K562 (cell line): ENCODE results near the gene POLD1. TPM values are rescaled to one million over a fixed set of nuclear protein-coding genes. Genes with fewer than 3 reads are reported as not detected.

Source experiments
- CEBPZ ChIP-seq: fragments of 150-350 bp; IDR thresholded peaks from 2 replicates; pipeline ENCODE4 v1.6.1; 2014; ENCODE audit warnings: low read depth, mild to moderate bottlenecking, low read length, borderline replicate concordance
- NR2F6 ChIP-seq: fragments of 450-650 bp; formaldehyde crosslinking; IDR thresholded peaks from 2 replicates; pipeline ENCODE4 v1.4.0; 2020; ENCODE audit warnings: mild to moderate bottlenecking
- STAT6 ChIP-seq: sonication (generic); formaldehyde crosslinking; IDR thresholded peaks from 2 replicates; pipeline ENCODE4 v1.8.1; 2023; ENCODE audit warnings: mild to moderate bottlenecking, missing genetic modification reagents
- ZNF146 ChIP-seq: IDR thresholded peaks from one replicate; pipeline ENCODE4 v1.6.1; 2018; ENCODE audit warnings: missing compliant biosample characterization; ENCODE audit not compliant: unreplicated experiment
- polyA plus RNA-seq, 8 experiments: library from polyadenylated mRNA; depleted of rRNA in 4 of 8; stranded (reverse) in 5 of 8; unstranded in 3 of 8; fragments of >200 nt; fragmentation: Nextera tagmentation in 2 of 8; fragmentation: Illumina TruSeq in 1 of 8; extraction: Ambion mirVana in 2 of 8; extraction: Trizol in 1 of 8; gene quantifications; 2 replicates each; pipeline versions ENCODE4 v1.2.1 to v1.2.3, GENCODE V29; 2011 to 2014; ENCODE audit warnings: inconsistent platforms in 1 of 8, missing spikeins in 1 of 8
- total RNA-seq, 7 experiments: library from RNA; depleted of rRNA in 6 of 7; stranded (reverse); fragments of >200 nt in 6 of 7; fragmentation: Illumina TruSeq in 2 of 7; extraction: Trizol in 2 of 7; gene quantifications; 2 replicates each; pipeline versions ENCODE4 v1.2.1 to v1.2.3, GENCODE V29; 2011 to 2021; ENCODE audit warnings: low replicate concordance in 1 of 7

POLD1 gene
- total and polyA plus RNA-seq, 9 of the 15 experiments (the other 6 are each of a cell fraction or from before 2014, with no cell fraction given) = 1.3 to 312 (median 47.8) TPM

- TF ChIP-seq CEBPZ = no peak
- no peak for TF ChIP-seq STAT6
- no peak for TF ChIP-seq NR2F6 (CRISPR knock-in tag)
- TF ChIP-seq ZNF146 = no peak
Measured at GRCh38 chr19:50376166-50377050, 7.7 kb upstream of the POLD1 start, which contains the start of gene NR1H2 (continued).
